AG09319 (cell line): ENCODE measurements around the gene HOXA4.

Source experiments
- DNase-seq: peaks from one replicate; pipeline ENCODE4 v3.0.0-alpha.2; 2010; ENCODE audit warnings: low read depth; ENCODE audit errors: extremely low read depth
- CTCF ChIP-seq: IDR thresholded peaks from 2 replicates; pipeline ENCODE4 v1.5.1; 2011; ENCODE audit warnings: low read depth, mild to moderate bottlenecking, inconsistent platforms, low read length, moderate library complexity

HOXA4 gene

DNA sequence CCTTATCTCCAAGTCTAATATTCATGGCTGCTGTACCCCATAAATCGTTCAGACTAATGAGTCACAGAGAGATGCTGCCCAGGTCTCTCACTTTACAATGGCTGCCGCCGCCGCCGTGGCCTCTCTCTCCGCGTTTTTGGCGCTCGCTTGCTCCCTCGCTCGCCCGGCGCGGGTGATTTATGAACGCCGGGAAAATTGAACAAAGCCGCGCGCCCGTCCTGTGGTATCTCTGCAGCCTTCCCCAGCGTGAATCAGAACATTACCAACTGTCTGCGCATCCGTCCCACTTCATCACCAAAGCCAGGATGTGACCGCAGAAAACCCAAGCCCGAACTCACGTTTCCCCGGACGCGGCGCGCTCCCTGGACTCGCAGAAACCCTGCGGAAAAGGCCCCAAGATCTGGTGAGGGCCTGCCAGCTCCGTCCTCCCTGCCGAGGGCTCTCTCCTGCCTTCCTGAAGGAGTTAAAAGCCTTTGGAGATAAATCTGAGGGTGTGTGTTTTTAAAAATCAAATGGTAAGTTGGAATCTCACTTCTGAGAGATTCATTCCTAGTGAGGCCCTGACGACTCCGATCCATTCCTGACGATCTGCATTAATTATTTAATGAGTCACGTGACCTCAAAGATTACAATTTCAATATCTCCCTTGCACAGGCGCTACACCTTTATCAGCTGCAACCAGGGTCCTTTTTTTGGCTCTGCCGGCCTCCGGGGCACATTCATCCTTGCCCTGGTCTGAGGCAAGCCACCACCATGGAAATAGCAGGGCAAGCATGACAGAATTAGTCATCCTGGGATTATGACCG is 6.3 kb downstream of the HOXA4 start:
- no peak for DNase-seq
- TF ChIP-seq CTCF, result no peak

- TF ChIP-seq CTCF, result no peak
These were observed 7.0 kb downstream of the HOXA4 start for GRCh38 chr7:27123477-27124053.

GRCh38 chr7:27123007-27123476 is 7.5 kb downstream of the HOXA4 start:
- TF ChIP-seq CTCF, result no peak
- DNase-seq, result no peak

More at GRCh38 chr7:27123477-27124053, 7.0 kb downstream of the HOXA4 start:
- no peak for DNase-seq

- DNase-seq, result no peak
- TF ChIP-seq CTCF, result no peak
These were observed 8.3 kb downstream of the HOXA4 start for GRCh38 chr7:27122077-27122910.

GRCh38 chr7:27121684-27122076 is 8.9 kb downstream of the HOXA4 start:
- DNase-seq, result no peak
- TF ChIP-seq CTCF, result no peak

GRCh38 chr7:27119412-27119911 is 11.1 kb downstream of the HOXA4 start:
- TF ChIP-seq CTCF, result no peak
- DNase-seq, result no peak

DNA sequence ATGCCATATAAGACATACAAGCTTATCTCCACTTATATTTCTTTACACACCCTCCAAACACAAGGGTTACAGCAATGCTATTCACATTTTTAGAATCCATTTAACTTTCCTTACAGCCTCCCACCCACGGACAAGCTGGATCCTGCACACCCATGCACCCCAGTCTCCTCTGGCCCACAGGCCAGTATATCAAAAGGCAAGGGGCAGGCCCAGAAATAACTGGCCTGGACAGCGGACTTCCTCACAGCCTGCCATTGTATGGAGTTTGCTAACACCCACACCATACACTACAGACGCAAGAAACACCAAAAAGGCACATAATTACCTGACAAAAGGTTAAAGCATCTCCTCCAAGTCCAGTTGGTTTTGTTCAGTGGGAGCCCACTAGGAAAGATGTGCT is 12.0 kb downstream of the HOXA4 start:
- TF ChIP-seq CTCF, result no peak
- no peak for DNase-seq
